Ectodermal cell (in vitro differentiated cells): ENCODE results near the gene AHCY.
"Not testable (repeated sequence)": the region's sequence is repeated elsewhere in the genome, so short reads cannot be mapped to it uniquely, and the experiment has no call there.

Experiments used
- H3K27ac ChIP-seq: 2 replicates; pipeline ENCODE4 v1.7.0; 2013; ENCODE audit warnings: mild to moderate bottlenecking, low read depth, low read length; ENCODE audit not compliant: insufficient read depth, poor library complexity, severe bottlenecking
- H3K27me3 ChIP-seq: 2 replicates; pipeline ENCODE4 v1.7.0; 2013; ENCODE audit warnings: mild to moderate bottlenecking, low read length; ENCODE audit not compliant: insufficient read depth, control insufficient read depth, poor library complexity, severe bottlenecking
- H3K36me3 ChIP-seq: one replicate; pipeline ENCODE4 v1.7.0; 2013; ENCODE audit warnings: low read length; ENCODE audit not compliant: control insufficient read depth, insufficient read depth
- H3K4me1 ChIP-seq: one replicate; pipeline ENCODE4 v1.7.0; 2013; ENCODE audit warnings: low read length; ENCODE audit not compliant: control insufficient read depth, insufficient read depth
- H3K4me3 ChIP-seq: 2 replicates; pipeline ENCODE4 v1.7.0; 2013; ENCODE audit warnings: low read depth, low read length, control low read depth; ENCODE audit not compliant: insufficient read depth
- H3K9me3 ChIP-seq: 2 replicates; pipeline ENCODE4 v1.7.0; 2013; ENCODE audit warnings: mild to moderate bottlenecking, low read length, moderate library complexity; ENCODE audit not compliant: control insufficient read depth
- WGBS, 2 experiments: methylation state at CpG; one replicate each; pipeline ENCODE4 v1.1.7; 2013; ENCODE audit warnings: missing lambda C conversion rate in 2 of 2; 5-methylcytosine and 5-hydroxymethylcytosine counted together

Gene AHCY

GRCh38 chr20:34260208-34260942 is 42.8 kb downstream of the AHCY start:
- Histone ChIP-seq H3K4me1 (no peaks in the 10 kb centered on the region), H3K27me3 (no peaks in the 10 kb centered on the region), H3K9me3 (no peaks in the 10 kb centered on the region), H3K27ac (no peak overlapping the region), H3K36me3 (no peaks in the 10 kb centered on the region), H3K4me3 (no peak overlapping the region)
- WGBS, 2 experiments: 95 to 96% methylated on average over 5 of the region's 5 CpGs

- Histone ChIP-seq H3K4me3 (no peak overlapping the region), H3K9me3 (no peaks in the 10 kb centered on the region), H3K27ac (no peak overlapping the region), H3K4me1 (no peaks in the 10 kb centered on the region), H3K36me3 (no peaks in the 10 kb centered on the region), H3K27me3 (no peaks in the 10 kb centered on the region)
- 76 to 83% methylated on average over 5 of the region's 5 CpGs for WGBS, 2 experiments
Measured at GRCh38 chr20:34256629-34257124, 46.5 kb downstream of the AHCY start.

- Histone ChIP-seq H3K4me1 (no peaks in the 10 kb centered on the region), H3K27me3 (no peaks in the 10 kb centered on the region), H3K27ac (no peak overlapping the region), H3K36me3 (no peaks in the 10 kb centered on the region), H3K4me3 (no peak overlapping the region), H3K9me3 (no peaks in the 10 kb centered on the region)
- 78 to 83% methylated on average over 1 of the region's 1 CpG for WGBS, 2 experiments
Measured at GRCh38 chr20:34254979-34255378, 48.2 kb downstream of the AHCY start.

- H3K27ac ChIP-seq, H3K4me1 ChIP-seq, H3K36me3 ChIP-seq, H3K9me3 ChIP-seq, H3K27me3 ChIP-seq, H3K4me3 ChIP-seq: not testable (repeated sequence)
- WGBS, 2 experiments: 68 to 85% methylated on average over 5 to 7 of the region's 7 CpGs
Measured at GRCh38 chr20:34252431-34253086, 50.6 kb downstream of the AHCY start.

GRCh38 chr20:34251619-34252018 is 51.5 kb downstream of the AHCY start:
- H3K27me3 ChIP-seq: no peaks in the 10 kb centered on the region
- 89% methylated on average over 1 to 2 of the region's 2 CpGs for WGBS, 2 experiments
- no peaks in the 10 kb centered on the region for H3K9me3 ChIP-seq
- no peaks in the 10 kb centered on the region for H3K4me1 ChIP-seq
- no peak overlapping the region for H3K27ac ChIP-seq
- H3K36me3 ChIP-seq: no peaks in the 10 kb centered on the region
- H3K4me3 ChIP-seq: no peak overlapping the region

GRCh38 chr20:34250005-34250404 is 53.1 kb downstream of the AHCY start:
- H3K36me3 ChIP-seq: no peaks in the 10 kb centered on the region
- no peaks in the 10 kb centered on the region for H3K9me3 ChIP-seq
- no peaks in the 10 kb centered on the region for H3K4me1 ChIP-seq
- H3K27me3 ChIP-seq: no peaks in the 10 kb centered on the region
- H3K27ac ChIP-seq: no peak overlapping the region
- H3K4me3 ChIP-seq: no peak overlapping the region

GRCh38 chr20:34249291-34249690 is 53.9 kb downstream of the AHCY start:
- no peaks in the 10 kb centered on the region for H3K27me3 ChIP-seq
- WGBS, 2 experiments: 92 to 95% methylated on average over 4 to 6 of the region's 6 CpGs
- H3K9me3 ChIP-seq: no peaks in the 10 kb centered on the region
- H3K27ac ChIP-seq: no peak overlapping the region
- no peak overlapping the region for H3K4me3 ChIP-seq
- no peaks in the 10 kb centered on the region for H3K4me1 ChIP-seq
- H3K36me3 ChIP-seq: no peaks in the 10 kb centered on the region

- WGBS, 2 experiments: 91 to 94% methylated on average over 2 of the region's 2 CpGs
- no peaks in the 10 kb centered on the region for H3K27me3 ChIP-seq
- H3K36me3 ChIP-seq: no peaks in the 10 kb centered on the region
- H3K4me3 ChIP-seq: no peak overlapping the region
- H3K9me3 ChIP-seq: no peaks in the 10 kb centered on the region
- H3K4me1 ChIP-seq: no peaks in the 10 kb centered on the region
- no peak overlapping the region for H3K27ac ChIP-seq
Measured at GRCh38 chr20:34246126-34246626, 57.0 kb downstream of the AHCY start.

- WGBS, 2 experiments: 90 to 92% methylated on average over 3 of the region's 3 CpGs
Measured at GRCh38 chr20:34243377-34243776, 59.8 kb downstream of the AHCY start.

GRCh38 chr20:34242879-34243278 is 60.3 kb downstream of the AHCY start:
- Histone ChIP-seq H3K27ac (no peak overlapping the region), H3K4me1 (no peaks in the 10 kb centered on the region), H3K27me3 (no peaks in the 10 kb centered on the region), H3K9me3 (no peaks in the 10 kb centered on the region), H3K4me3 (no peak overlapping the region), H3K36me3 (no peaks in the 10 kb centered on the region)
- WGBS, 2 experiments: 97 to 100% methylated on average over 1 of the region's 1 CpG

More at GRCh38 chr20:34243377-34243776, 59.8 kb downstream of the AHCY start:
- Histone ChIP-seq H3K27me3 (no peaks in the 10 kb centered on the region), H3K4me1 (no peaks in the 10 kb centered on the region), H3K36me3 (no peaks in the 10 kb centered on the region), H3K4me3 (no peak overlapping the region), H3K27ac (no peak overlapping the region), H3K9me3 (no peaks in the 10 kb centered on the region)
